ENCODE data around the gene LMO3.

LMO3 gene

DNA sequence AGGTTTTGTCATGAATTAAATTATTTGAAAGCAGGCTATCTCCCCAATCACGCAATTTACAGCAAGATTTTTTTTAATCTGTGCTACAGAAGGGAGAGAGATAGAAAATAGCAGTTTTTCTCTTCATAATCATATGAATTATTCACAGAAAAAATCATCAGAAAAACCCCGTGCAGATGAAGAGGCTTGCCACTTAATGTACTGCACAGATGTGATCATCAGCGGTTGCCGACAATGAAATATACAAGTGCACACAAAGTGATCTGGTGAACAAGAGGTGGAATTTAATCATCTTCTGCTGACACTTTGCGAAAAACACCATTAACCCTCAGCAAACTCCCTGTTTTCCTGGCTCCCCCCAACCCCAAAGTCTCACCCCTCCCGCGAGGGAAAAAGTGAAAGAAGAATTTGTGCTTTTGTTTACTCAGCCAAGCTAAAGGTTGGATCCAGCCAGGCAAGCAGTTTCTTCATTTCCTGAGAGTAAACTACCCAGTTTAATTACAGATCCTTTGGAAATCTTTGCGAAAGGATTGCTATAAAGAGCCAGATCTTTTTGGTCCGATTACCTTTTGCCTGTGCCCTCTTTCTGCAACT, 3.1 kb upstream of the LMO3 start:
- no peak for DNase-seq (ENCODE audit: low read depth, low spot score)
- POLR2A ChIA-PET = no interaction called here
- no peak overlapping the region for H3K4me3 ChIP-seq (ENCODE audit: low read depth, low read length)
- CTCF ChIA-PET = interaction anchor here (0.7 kb wide), 1 partner anchor 223 kb away, joined by 3 read pairs; no protein-coding TSS in a partner anchor
- TF ChIP-seq, protein P1, sequence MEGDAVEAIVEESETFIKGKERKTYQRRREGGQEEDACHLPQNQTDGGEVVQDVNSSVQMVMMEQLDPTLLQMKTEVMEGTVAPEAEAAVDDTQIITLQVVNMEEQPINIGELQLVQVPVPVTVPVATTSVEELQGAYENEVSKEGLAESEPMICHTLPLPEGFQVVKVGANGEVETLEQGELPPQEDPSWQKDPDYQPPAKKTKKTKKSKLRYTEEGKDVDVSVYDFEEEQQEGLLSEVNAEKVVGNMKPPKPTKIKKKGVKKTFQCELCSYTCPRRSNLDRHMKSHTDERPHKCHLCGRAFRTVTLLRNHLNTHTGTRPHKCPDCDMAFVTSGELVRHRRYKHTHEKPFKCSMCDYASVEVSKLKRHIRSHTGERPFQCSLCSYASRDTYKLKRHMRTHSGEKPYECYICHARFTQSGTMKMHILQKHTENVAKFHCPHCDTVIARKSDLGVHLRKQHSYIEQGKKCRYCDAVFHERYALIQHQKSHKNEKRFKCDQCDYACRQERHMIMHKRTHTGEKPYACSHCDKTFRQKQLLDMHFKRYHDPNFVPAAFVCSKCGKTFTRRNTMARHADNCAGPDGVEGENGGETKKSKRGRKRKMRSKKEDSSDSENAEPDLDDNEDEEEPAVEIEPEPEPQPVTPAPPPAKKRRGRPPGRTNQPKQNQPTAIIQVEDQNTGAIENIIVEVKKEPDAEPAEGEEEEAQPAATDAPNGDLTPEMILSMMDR (IDR thresholded peaks at IDR 0.05; ENCODE audit: insufficient read depth, low read length, missing control alignments) = no peak

DNA sequence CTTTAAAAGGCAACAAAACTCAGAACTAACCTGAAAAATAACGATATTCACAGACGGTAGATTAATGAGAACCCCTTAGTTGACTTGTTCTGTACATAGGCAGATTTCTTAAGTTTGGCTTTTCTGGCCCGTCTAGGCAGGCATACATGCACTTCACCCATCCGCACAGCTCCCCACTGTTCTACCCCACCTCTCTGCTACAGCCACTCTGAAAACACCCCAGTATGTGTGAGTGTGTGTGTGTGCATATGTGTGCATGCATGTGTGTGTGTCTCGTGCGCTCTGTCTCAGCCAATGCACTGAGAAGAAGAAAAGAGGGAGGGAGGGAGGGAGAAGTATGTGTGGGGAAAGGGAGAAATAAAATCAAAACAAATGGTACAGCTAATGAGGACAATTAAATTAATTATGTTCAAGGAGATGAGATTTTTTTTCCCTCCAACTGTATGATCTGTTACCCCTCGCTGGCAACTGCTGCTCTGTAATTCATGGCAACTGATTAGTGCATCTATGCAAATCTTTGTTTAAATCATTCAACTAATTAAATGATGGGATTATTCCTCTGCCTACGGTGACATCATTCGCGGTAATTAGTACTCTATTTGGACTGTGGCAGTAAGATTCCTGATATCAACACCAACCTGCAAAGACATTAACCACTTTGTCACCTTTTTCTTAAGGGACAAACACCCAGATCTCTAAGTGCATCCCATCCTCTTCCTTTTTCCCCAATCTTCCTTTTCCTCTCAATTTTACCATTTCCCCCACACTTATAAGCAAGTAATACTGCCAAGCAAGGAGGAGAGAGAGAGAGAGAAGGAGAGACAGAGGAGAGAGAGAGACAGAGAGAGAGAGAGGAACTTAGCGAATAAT, 2.2 kb upstream of the LMO3 start:
- no peak for DNase-seq (ENCODE audit: low read depth, low spot score)
- CTCF ChIA-PET = interaction anchor here (0.7 kb wide), 1 partner anchor 222 kb away, joined by 3 read pairs; no protein-coding TSS in a partner anchor
- TF ChIP-seq, protein P1 (IDR thresholded peaks at IDR 0.05; ENCODE audit: insufficient read depth, low read length, missing control alignments) = no peak
- H3K4me3 ChIP-seq (ENCODE audit: low read depth, low read length) = no peak overlapping the region
- POLR2A ChIA-PET = no interaction called here

DNA sequence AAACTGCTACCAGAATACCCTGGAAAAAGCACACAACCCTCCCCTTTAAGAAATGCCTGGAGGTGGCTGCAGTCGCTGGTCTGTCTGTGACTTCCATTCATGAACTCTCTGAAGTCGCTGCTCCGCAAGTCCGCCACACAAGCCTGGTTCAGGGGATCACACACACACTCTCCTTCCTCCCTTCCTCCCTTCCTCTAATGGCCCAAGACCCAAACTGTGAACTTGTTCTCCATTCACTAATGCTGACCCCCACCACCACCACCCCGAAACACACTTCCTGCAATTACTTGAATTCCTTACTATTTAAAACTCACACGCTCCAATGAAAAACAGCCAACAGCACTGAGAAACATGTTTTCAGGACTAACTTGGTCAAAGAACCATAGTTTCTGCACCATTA, 1.0 kb upstream of the LMO3 start:
- DNase-seq (ENCODE audit: low read depth, low spot score) = no peak
- TF ChIP-seq, protein P1 (IDR thresholded peaks at IDR 0.05; ENCODE audit: insufficient read depth, low read length, missing control alignments) = no peak
- POLR2A ChIA-PET = no interaction called here
- H3K4me3 ChIP-seq (ENCODE audit: low read depth, low read length) = no peak overlapping the region
- CTCF ChIA-PET = no interaction called here

DNA sequence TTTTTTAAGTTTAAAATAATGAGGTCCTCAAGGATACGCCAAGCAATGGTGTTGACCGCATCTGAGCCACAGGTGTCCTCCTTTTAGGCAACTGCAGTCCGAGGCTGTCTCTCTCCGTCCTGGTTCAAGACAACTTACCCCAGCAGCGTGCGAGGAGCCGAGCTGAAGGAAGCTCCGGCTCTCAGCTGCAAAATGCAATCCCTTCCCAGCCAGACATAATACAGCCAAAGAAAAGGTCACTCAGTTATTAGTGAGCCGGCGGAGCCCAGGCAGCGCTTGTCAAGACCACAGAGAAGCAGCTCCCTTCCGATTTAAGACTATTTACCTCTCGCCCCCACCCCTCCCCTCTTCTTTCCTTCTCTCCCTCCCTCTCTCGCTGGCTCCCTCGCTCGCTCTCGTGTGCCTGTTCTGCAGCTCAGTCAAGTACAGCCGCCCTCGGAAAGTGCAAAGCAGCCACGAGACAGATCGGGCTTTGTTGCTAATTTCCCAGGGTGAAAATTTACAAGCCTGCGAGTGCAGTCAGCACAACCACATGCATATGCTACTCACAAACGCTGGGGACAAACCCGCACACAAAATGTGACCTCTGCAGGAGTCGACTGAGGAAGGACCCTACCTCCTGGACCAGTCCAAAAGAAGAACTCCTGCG, 363 bp upstream of the LMO3 start:
- no peak for DNase-seq (ENCODE audit: low read depth, low spot score)
- POLR2A ChIA-PET = no interaction called here

DNA sequence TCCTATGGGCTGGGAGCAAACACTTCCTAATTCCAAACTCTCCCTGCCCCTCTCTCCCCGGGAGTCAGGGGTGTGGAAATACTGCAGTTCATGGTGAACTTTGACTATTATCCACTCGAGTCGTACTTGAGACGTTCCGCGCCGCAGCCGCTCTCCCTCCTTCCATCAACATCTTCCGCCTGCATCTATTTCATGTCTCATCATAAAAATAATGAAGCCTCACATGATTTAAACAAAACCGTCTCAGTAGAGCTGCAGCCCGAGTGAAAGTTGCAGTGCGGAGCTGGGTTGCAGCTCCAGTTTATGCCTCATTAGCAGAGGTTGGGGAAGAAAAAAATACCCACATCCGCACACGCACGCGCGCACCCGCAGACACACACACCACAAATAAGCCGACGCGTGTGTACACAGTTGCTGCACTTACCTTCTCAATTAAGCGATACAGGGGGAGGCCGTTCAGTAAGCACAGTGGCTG, 283 bp downstream of the LMO3 start:
- TF ChIP-seq, protein P1 (IDR thresholded peaks at IDR 0.05; ENCODE audit: insufficient read depth, low read length, missing control alignments) = no peak
- no peak for DNase-seq (ENCODE audit: low read depth, low spot score)
- CTCF ChIA-PET = no interaction called here
- H3K4me3 ChIP-seq (ENCODE audit: low read depth, low read length) = peak overlapping the region; percentile 36
- POLR2A ChIA-PET = no interaction called here

More for the DNA sequence above, 363 bp upstream of the LMO3 start:
- CTCF ChIA-PET = no interaction called here
- TF ChIP-seq, protein P1 (IDR thresholded peaks at IDR 0.05; ENCODE audit: insufficient read depth, low read length, missing control alignments) = no peak
- H3K4me3 ChIP-seq (ENCODE audit: low read depth, low read length) = peak overlapping the region; percentile 36
